DOHH2 (cell line): Measurements from ENCODE around the gene ADPGK.

Source experiments
- H3F3A ChIP-seq: fragments of 200-600 bp; sonication (generic), shearing (Covaris generic); 2 replicates; pipeline ENCODE4 v1.6.0; 2016; ENCODE audit warnings: antibody characterized with exemption, mild to moderate bottlenecking; ENCODE audit not compliant: control insufficient read depth, insufficient read depth
- H3K27ac ChIP-seq: fragments of 200-600 bp; sonication (generic); 2 replicates; pipeline ENCODE4 v1.5.1; 2014; ENCODE audit warnings: low read depth, mild to moderate bottlenecking, low read length, moderate library complexity
- H3K27me3 ChIP-seq: fragments of 200-600 bp; sonication (generic); 2 replicates; pipeline ENCODE4 v1.6.1; 2014; ENCODE audit warnings: mild to moderate bottlenecking, low read length, mixed read lengths; ENCODE audit not compliant: control insufficient read depth
- H3K36me3 ChIP-seq: fragments of 200-600 bp; sonication (generic); 2 replicates; pipeline ENCODE4 v1.6.1; 2014; ENCODE audit warnings: mild to moderate bottlenecking, low read length, moderate library complexity, mixed read lengths; ENCODE audit not compliant: control insufficient read depth
- H3K4me1 ChIP-seq: fragments of 200-600 bp; sonication (generic); 2 replicates; pipeline ENCODE4 v1.6.1; 2014; ENCODE audit warnings: mild to moderate bottlenecking, low read length, mixed read lengths; ENCODE audit not compliant: control insufficient read depth
- H3K4me2 ChIP-seq: fragments of 200-600 bp; sonication (generic); 2 replicates; pipeline ENCODE4 v1.6.0; 2014; ENCODE audit warnings: mild to moderate bottlenecking, low read length, moderate library complexity
- H3K4me3 ChIP-seq: fragments of 200-600 bp; sonication (generic); 2 replicates; pipeline ENCODE4 v1.5.1; 2014; ENCODE audit warnings: mild to moderate bottlenecking, low read length, mixed read lengths
- H3K79me2 ChIP-seq: fragments of 200-600 bp; sonication (generic); 2 replicates; pipeline ENCODE4 v1.6.1; 2014; ENCODE audit warnings: mild to moderate bottlenecking, low read length, mixed read lengths; ENCODE audit not compliant: control insufficient read depth
- H3K9me2 ChIP-seq: fragments of 200-600 bp; sonication (generic); replicated peaks from 2 replicates; pipeline ENCODE4 v1.6.1; 2014; ENCODE audit warnings: mild to moderate bottlenecking, low read length, mixed read lengths; ENCODE audit not compliant: control insufficient read depth
- H3K9me3 ChIP-seq: fragments of 200-600 bp; sonication (generic); 2 replicates; pipeline ENCODE4 v1.6.1; 2014; ENCODE audit warnings: antibody characterized with exemption, low read length, mixed read lengths; ENCODE audit not compliant: control insufficient read depth, insufficient read depth
- H4K20me1 ChIP-seq: fragments of 200-600 bp; sonication (generic); 2 replicates; pipeline ENCODE4 v1.6.0; 2014; ENCODE audit warnings: low read depth, mild to moderate bottlenecking, antibody characterized with exemption, low read length, moderate library complexity; ENCODE audit not compliant: control insufficient read depth, insufficient read depth
- CTCF ChIP-seq: fragments of 200-600 bp; sonication (generic); IDR thresholded peaks from one replicate; pipeline ENCODE4 v1.5.1; 2014; ENCODE audit warnings: antibody characterized with exemption, mild to moderate bottlenecking, low read depth, low read length; ENCODE audit not compliant: poor library complexity, severe bottlenecking
- EZH2phosphoT487 ChIP-seq: fragments of 200-600 bp; sonication (generic); IDR thresholded peaks from 2 replicates; pipeline ENCODE4 v1.6.1; 2017; ENCODE audit warnings: borderline replicate concordance, mild to moderate bottlenecking, antibody characterized with exemption, low read length, moderate library complexity, mixed read lengths

The ADPGK gene

GRCh38 chr15:72706266-72706665, 77.3 kb downstream of the ADPGK start:
- H3K9me2 ChIP-seq, result no peaks in the 10 kb centered on the region
- H3K27me3 ChIP-seq, result no peaks in the 10 kb centered on the region
- H3K4me3 ChIP-seq, result no peak overlapping the region
- H3K36me3 ChIP-seq, result no peaks in the 10 kb centered on the region
- no peaks in the 10 kb centered on the region for H3K79me2 ChIP-seq
- H3K4me1 ChIP-seq, result no peaks in the 10 kb centered on the region
- H3K9me3 ChIP-seq, result no peaks in the 10 kb centered on the region
- no peak overlapping the region for H3K27ac ChIP-seq
- TF ChIP-seq EZH2phosphoT487, result no peak
- TF ChIP-seq CTCF, result no peak
- no peaks in the 10 kb centered on the region for H4K20me1 ChIP-seq
- no peak overlapping the region for H3K4me2 ChIP-seq
- H3F3A ChIP-seq, result no peaks in the 10 kb centered on the region
